HEK293T (cell line): Measurements from ENCODE around the gene RBP3.

Source experiments
- NFRKB ChIP-seq: fragments of 450-650 bp; IDR thresholded peaks from 2 replicates; pipeline ENCODE4 v1.6.1; 2016; ENCODE audit warnings: mild to moderate bottlenecking, moderate library complexity
- SP1 ChIP-seq: fragments of 450-650 bp; IDR thresholded peaks from 2 replicates; pipeline ENCODE4 v1.6.1; 2017

DNA sequence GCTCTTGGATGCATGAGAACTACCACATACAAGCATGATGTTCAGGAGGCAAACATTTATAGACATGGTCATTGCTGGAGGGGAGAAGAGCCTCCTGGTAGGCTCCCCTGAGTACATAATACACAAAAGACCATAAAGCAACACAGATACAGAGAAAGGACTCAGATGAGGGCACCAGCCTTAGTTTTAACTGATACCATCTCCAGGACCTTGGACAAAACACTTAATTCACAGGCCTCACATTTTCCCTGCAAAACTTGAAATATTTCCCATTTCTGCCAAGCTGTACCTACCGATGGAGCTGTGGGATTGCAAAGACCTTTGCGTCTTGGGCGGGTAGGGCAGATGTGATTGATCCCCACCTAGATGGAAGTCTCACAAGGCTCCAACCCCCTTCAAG, 52.6 kb downstream of the RBP3 start:
- TF ChIP-seq SP1 = no peak
- TF ChIP-seq NFRKB = no peak
